PFSK-1 (cell line): ENCODE data around the gene TTI1.

Experiments used
- FOXP2 ChIP-seq: optimal IDR thresholded peaks from 2 replicates; pipeline ENCODE3; 2011; ENCODE audit warnings: borderline replicate concordance, control low read depth, inconsistent platforms; ENCODE audit not compliant: insufficient read depth; ENCODE audit errors: extremely low read length, extremely low read depth
- POLR2AphosphoS5 ChIP-seq: IDR thresholded peaks from 2 replicates; pipeline ENCODE4 v1.6.1; 2012; ENCODE audit warnings: low read depth, mild to moderate bottlenecking, control low read depth, low read length, moderate library complexity
- REST ChIP-seq, 2 experiments: IDR thresholded peaks; 2 replicates each; pipeline versions ENCODE4 v1.6.1 to v1.8.0; 2011 to 2012; ENCODE audit warnings: low read depth in 2 of 2, low read length in 2 of 2, control low read depth in 1 of 2, inconsistent platforms in 1 of 2, mild to moderate bottlenecking in 1 of 2, moderate library complexity in 1 of 2; ENCODE audit not compliant: insufficient read depth in 1 of 2
- SIN3A ChIP-seq: IDR thresholded peaks from 2 replicates; pipeline ENCODE4 v1.6.1; 2012; ENCODE audit warnings: mild to moderate bottlenecking, low read length, moderate library complexity, borderline replicate concordance; ENCODE audit not compliant: insufficient read depth
- TAF1 ChIP-seq: IDR thresholded peaks from 2 replicates; pipeline ENCODE4 v1.6.1; 2012; ENCODE audit warnings: low read length, control low read depth, borderline replicate concordance; ENCODE audit not compliant: insufficient read depth

Gene TTI1

GRCh38 chr20:38034108-38034649 is 923 bp upstream of the TTI1 start:
- no peak for TF ChIP-seq SIN3A
- TF ChIP-seq FOXP2: no peak
- no peak for TF ChIP-seq REST (IDR thresholded peaks at IDR 0.05; ENCODE audit: insufficient read depth in 1 of 2, low read depth in 2 of 2, low read length in 2 of 2)
- TF ChIP-seq TAF1: no peak
- no peak for TF ChIP-seq POLR2AphosphoS5

- TF ChIP-seq REST (IDR thresholded peaks at IDR 0.05; ENCODE audit: insufficient read depth in 1 of 2, low read depth in 2 of 2, low read length in 2 of 2): no peak
- TF ChIP-seq SIN3A: no peak
- TF ChIP-seq FOXP2: no peak
- no peak for TF ChIP-seq TAF1
- TF ChIP-seq POLR2AphosphoS5: no peak
Measured at GRCh38 chr20:38032585-38033329, 499 bp downstream of the TTI1 start.

- TF ChIP-seq FOXP2 (no peak), SIN3A (no peak), POLR2AphosphoS5 (no peak), REST (IDR thresholded peaks at IDR 0.05; ENCODE audit: insufficient read depth in 1 of 2, low read depth in 2 of 2, low read length in 2 of 2) (no peak), TAF1 (no peak)
Measured at GRCh38 chr20:38031957-38032356, 1.3 kb downstream of the TTI1 start.

GRCh38 chr20:38029453-38029852 is 3.8 kb downstream of the TTI1 start:
- TF ChIP-seq SIN3A (no peak), REST (IDR thresholded peaks at IDR 0.05; ENCODE audit: insufficient read depth in 1 of 2, low read depth in 2 of 2, low read length in 2 of 2) (no peak)

GRCh38 chr20:38024496-38024895 is 8.8 kb downstream of the TTI1 start:
- TF ChIP-seq POLR2AphosphoS5 (no peak), TAF1 (no peak), SIN3A (no peak), REST (IDR thresholded peaks at IDR 0.05; ENCODE audit: insufficient read depth in 1 of 2, low read depth in 2 of 2, low read length in 2 of 2) (no peak), FOXP2 (no peak)
